GM12891 (cell line): ENCODE measurements around the gene NUAK2.

Experiments
- DNase-seq: peaks from one replicate; pipeline ENCODE4 v3.0.0; 2011; ENCODE audit warnings: low spot score; ENCODE audit not compliant: insufficient read length
- FAIRE-seq: peaks from 2 replicates; lab custom pipeline; 2011; peaks lifted over from hg19 to GRCh38; lab: Jason Lieb, UNC
- PAX5 ChIP-seq: IDR thresholded peaks from 2 replicates; pipeline ENCODE4 v1.6.1; 2011; ENCODE audit warnings: low read length, moderate library complexity, mild to moderate bottlenecking; ENCODE audit not compliant: insufficient read depth, severe bottlenecking
- POLR2A ChIP-seq: IDR thresholded peaks from 2 replicates; pipeline ENCODE4 v1.6.1; 2011; ENCODE audit warnings: low read depth, low read length, control low read depth
- POLR2AphosphoS5 ChIP-seq: IDR thresholded peaks from 2 replicates; pipeline ENCODE4 v1.6.1; 2011; ENCODE audit warnings: low read depth, low read length, control low read depth
- POU2F2 ChIP-seq: IDR thresholded peaks from 2 replicates; pipeline ENCODE4 v1.6.1; 2011; ENCODE audit warnings: low read depth, mild to moderate bottlenecking, control low read depth, low read length, moderate library complexity
- SPI1 ChIP-seq: IDR thresholded peaks from 2 replicates; pipeline ENCODE4 v1.6.1; 2011; ENCODE audit warnings: low read depth, low read length, control low read depth
- TAF1 ChIP-seq: IDR thresholded peaks from 2 replicates; pipeline ENCODE4 v1.6.1; 2011; ENCODE audit warnings: low read depth, low read length, control low read depth

The NUAK2 gene

GRCh38 chr1:205319081-205320018 is 2.2 kb downstream of the NUAK2 start:
- TF ChIP-seq PAX5 (no peak), POLR2AphosphoS5 (no peak), TAF1 (no peak), SPI1 (no peak), POU2F2 (no peak), POLR2A (no peak)
- FAIRE-seq (no peak), DNase-seq (no peak)

DNA sequence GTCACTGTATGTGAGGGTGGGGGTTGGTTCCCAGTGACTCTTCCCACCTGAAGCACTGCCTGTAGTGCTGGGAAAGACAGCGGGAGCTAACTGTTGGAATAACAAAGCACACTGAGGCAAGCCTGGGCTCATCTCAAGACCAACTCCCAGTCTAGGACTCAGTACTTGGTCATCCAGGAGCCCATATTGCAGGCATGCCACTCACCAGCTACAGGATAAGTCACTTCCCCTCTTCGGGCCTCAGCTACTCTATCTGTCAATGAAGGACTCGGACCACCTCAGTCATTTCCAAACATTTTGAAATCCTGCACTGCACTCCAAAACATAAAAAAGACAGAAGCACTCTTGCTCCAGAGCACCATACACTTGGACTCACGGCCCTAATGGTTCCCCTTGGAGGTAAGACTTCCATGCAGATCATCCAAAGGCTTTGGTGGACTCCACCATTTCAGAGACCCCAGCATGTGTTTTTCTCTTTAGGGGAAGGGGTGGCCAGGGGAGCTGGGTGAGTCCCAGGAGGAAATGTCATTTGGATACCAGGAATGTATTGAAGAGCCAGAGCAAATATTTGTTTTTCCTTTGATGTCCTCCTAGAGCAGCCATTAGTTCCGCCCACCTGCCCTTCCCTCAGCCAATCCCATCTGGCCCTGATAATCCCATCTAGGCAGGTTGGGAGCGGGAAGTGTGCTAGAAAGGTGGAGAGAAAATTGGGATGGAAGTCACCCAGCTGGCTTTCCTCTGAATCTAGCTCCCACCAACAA is 3.1 kb downstream of the NUAK2 start:
- FAIRE-seq, result no peak
- no peak for TF ChIP-seq TAF1
- no peak for TF ChIP-seq POLR2A
- TF ChIP-seq POU2F2, result no peak
- no peak for TF ChIP-seq PAX5
- TF ChIP-seq POLR2AphosphoS5, result no peak
- no peak for TF ChIP-seq SPI1
- no peak for DNase-seq

DNA sequence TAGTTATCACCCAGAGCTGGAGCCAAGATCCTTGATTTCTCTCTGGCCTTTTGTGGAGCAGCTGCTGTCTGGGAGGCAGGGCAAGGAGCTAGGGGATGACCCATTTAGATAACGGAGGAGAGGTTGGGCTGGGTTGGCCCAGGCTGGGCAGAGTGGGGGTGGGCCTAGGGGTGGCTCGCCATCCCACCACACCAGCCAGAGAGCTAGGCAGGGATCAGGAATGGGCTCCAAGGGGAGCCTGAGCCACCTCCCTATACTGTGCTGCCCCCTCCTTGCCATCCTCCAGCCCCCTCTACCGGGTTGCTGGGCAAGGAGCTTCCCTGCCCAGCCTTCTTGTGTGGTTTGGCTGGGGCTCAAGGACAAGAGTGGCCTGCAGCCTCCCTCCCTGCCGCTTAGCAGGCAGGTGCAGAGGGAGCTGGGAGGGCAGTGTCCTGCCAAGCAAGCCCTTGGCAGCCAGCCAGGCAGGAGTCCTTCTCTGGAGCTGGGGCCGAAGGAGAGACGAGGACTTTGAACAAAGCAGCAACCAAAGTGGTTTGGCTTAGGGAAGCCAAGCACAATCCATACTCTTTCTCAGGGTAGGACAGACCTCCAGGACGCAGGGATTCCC is 4.1 kb downstream of the NUAK2 start:
- DNase-seq, result no peak
- no peak for TF ChIP-seq POLR2AphosphoS5
- no peak for TF ChIP-seq PAX5
- TF ChIP-seq POLR2A, result no peak
- TF ChIP-seq TAF1, result no peak
- TF ChIP-seq POU2F2, result no peak
- TF ChIP-seq SPI1, result no peak
- FAIRE-seq, result no peak

GRCh38 chr1:205316161-205316566 is 5.4 kb downstream of the NUAK2 start:
- TF ChIP-seq POU2F2, result no peak
- TF ChIP-seq PAX5, result no peak
- TF ChIP-seq SPI1, result no peak
- TF ChIP-seq POLR2A, result no peak
- no peak for TF ChIP-seq TAF1
- TF ChIP-seq POLR2AphosphoS5, result no peak
- FAIRE-seq (no peak), DNase-seq (no peak)

DNA sequence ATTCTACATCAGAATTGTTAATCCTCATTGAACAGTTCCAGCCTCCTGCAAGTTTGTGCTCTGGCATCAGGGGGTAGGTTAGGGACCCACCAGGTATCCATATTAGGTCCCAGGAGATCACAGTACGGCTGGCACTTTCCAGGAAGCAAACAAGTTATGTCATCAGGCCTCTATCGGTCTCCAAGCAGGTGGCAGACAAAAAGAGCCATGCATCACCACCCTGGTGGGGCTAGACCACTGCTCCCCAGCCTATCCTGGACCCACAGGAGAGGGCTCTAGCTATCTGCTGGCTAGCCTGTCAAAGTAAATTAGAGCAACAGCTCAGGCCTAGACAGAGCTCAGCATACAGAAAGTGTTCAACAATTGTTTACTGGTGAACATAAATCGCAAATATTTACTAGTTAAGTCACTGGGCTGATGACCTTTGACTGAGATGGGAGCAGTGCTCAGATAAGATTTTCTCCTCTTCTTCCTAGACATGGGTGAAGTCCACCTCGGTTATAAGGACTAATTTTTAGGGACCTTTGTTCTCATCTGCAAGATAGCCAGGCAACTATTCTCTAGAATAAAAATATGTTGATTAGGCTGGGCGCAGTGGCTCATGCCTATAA is 6.4 kb downstream of the NUAK2 start:
- TF ChIP-seq TAF1, result no peak
- TF ChIP-seq POLR2AphosphoS5, result no peak
- no peak for TF ChIP-seq PAX5
- no peak for DNase-seq
- no peak for FAIRE-seq

GRCh38 chr1:205313563-205314308 is 7.8 kb downstream of the NUAK2 start:
- DNase-seq (no peak), FAIRE-seq (peak; percentile 38)
- TF ChIP-seq POLR2AphosphoS5 (no peak), TAF1 (0 out of 2 replicates have a peak, but pooled peaks have one; percentile 20), POU2F2 (no peak), PAX5 (no peak), SPI1 (peak; percentile 69)

GRCh38 chr1:205312866-205313562 is 8.5 kb downstream of the NUAK2 start:
- DNase-seq (no peak), FAIRE-seq (no peak)
- no peak for TF ChIP-seq PAX5
- no peak for TF ChIP-seq POLR2A
- no peak for TF ChIP-seq SPI1
- no peak for TF ChIP-seq POU2F2
- TF ChIP-seq POLR2AphosphoS5, result no peak
- TF ChIP-seq TAF1, result no peak
